HL-60 (cell line): ENCODE results near the gene CNR1.

ENCODE experiments used
- DNase-seq, 2 experiments: peaks; one replicate each; pipeline ENCODE4 v3.0.0-alpha.2; 2010 to 2020; ENCODE audit warnings: low read depth in 1 of 2, low spot score in 1 of 2
- H3K27ac ChIP-seq: fragments of 250-450 bp; sonication (Bioruptor Pico); replicated peaks from 2 replicates; pipeline ENCODE4 v1.5.1; 2020; ENCODE audit warnings: mild to moderate bottlenecking, moderate library complexity
- H3K27me3 ChIP-seq: fragments of 250-450 bp; sonication (Bioruptor Pico); 2 replicates; pipeline ENCODE4 v1.5.1; 2021; ENCODE audit warnings: mild to moderate bottlenecking, moderate library complexity; ENCODE audit not compliant: insufficient read depth, poor library complexity, severe bottlenecking
- H3K4me3 ChIP-seq: replicated peaks from 2 replicates; pipeline ENCODE4 v1.5.1; 2011; ENCODE audit warnings: mild to moderate bottlenecking, control low read depth, low read length; ENCODE audit not compliant: insufficient read depth
- GABPA ChIP-seq: IDR thresholded peaks from 2 replicates; pipeline ENCODE4 v1.6.1; 2012; ENCODE audit warnings: low read depth
- POLR2AphosphoS5 ChIP-seq: IDR thresholded peaks from 2 replicates; pipeline ENCODE4 v1.6.1; 2012; ENCODE audit warnings: low read depth
- SPI1 ChIP-seq: IDR thresholded peaks from 2 replicates; pipeline ENCODE4 v1.6.1; 2012; ENCODE audit warnings: low read depth, mild to moderate bottlenecking, borderline replicate concordance
- TF ChIP-seq, protein P1 (sequence below): IDR thresholded peaks from one replicate; pipeline ENCODE4 v1.5.1; 2011; ENCODE audit warnings: low read length, control low read depth, inconsistent platforms; ENCODE audit not compliant: insufficient read depth
- TF ChIP-seq, protein P2 (sequence below): IDR thresholded peaks from 2 replicates; pipeline ENCODE4 v1.6.1; 2012; ENCODE audit warnings: low read depth; ENCODE audit not compliant: insufficient replicate concordance

Gene CNR1

DNA sequence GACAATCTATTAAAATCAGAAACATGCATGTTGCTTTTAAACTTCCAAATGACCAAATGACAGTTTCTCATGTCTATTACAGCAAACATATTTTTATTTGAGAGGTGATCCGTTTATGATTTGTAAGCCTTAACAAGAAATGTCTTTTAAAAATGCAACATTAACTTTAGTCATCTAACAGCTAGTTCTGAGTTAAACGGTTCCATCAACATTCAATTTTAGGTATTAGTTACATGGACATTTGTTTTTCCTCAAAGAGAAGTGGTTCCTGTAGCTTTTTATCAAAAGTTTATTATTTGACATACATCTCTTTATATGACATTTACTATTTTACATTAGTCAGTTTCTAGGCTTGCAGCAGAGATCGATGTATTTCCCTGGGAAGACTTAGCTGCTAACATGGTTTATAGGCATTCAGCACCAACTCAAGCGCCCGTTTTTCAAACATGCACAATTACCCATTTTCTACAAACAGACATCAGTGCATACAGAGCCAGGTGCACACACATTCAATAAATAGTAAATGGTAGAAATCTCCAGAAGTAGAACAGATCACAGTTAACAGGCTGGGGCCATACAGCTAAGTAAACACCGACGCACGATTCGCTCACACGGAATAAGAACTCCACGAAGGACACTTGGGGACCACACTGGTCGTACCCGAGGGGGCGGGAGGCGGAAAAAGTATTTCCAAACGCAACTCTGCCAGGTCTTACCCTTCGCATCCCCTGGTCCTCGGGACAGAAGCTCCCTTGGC, 882 bp downstream of the CNR1 start:
- no peak overlapping the region for H3K27ac ChIP-seq
- no peak for DNase-seq
- TF ChIP-seq GABPA (no peak), POLR2AphosphoS5 (no peak), SPI1 (no peak)
- TF ChIP-seq, protein P1, sequence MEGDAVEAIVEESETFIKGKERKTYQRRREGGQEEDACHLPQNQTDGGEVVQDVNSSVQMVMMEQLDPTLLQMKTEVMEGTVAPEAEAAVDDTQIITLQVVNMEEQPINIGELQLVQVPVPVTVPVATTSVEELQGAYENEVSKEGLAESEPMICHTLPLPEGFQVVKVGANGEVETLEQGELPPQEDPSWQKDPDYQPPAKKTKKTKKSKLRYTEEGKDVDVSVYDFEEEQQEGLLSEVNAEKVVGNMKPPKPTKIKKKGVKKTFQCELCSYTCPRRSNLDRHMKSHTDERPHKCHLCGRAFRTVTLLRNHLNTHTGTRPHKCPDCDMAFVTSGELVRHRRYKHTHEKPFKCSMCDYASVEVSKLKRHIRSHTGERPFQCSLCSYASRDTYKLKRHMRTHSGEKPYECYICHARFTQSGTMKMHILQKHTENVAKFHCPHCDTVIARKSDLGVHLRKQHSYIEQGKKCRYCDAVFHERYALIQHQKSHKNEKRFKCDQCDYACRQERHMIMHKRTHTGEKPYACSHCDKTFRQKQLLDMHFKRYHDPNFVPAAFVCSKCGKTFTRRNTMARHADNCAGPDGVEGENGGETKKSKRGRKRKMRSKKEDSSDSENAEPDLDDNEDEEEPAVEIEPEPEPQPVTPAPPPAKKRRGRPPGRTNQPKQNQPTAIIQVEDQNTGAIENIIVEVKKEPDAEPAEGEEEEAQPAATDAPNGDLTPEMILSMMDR, result no peak
- TF ChIP-seq, protein P2, sequence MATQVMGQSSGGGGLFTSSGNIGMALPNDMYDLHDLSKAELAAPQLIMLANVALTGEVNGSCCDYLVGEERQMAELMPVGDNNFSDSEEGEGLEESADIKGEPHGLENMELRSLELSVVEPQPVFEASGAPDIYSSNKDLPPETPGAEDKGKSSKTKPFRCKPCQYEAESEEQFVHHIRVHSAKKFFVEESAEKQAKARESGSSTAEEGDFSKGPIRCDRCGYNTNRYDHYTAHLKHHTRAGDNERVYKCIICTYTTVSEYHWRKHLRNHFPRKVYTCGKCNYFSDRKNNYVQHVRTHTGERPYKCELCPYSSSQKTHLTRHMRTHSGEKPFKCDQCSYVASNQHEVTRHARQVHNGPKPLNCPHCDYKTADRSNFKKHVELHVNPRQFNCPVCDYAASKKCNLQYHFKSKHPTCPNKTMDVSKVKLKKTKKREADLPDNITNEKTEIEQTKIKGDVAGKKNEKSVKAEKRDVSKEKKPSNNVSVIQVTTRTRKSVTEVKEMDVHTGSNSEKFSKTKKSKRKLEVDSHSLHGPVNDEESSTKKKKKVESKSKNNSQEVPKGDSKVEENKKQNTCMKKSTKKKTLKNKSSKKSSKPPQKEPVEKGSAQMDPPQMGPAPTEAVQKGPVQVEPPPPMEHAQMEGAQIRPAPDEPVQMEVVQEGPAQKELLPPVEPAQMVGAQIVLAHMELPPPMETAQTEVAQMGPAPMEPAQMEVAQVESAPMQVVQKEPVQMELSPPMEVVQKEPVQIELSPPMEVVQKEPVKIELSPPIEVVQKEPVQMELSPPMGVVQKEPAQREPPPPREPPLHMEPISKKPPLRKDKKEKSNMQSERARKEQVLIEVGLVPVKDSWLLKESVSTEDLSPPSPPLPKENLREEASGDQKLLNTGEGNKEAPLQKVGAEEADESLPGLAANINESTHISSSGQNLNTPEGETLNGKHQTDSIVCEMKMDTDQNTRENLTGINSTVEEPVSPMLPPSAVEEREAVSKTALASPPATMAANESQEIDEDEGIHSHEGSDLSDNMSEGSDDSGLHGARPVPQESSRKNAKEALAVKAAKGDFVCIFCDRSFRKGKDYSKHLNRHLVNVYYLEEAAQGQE, result no peak
- peak overlapping the region; percentile 52 for H3K4me3 ChIP-seq
- peaks cover 53% of the 10 kb centered on the region for H3K27me3 ChIP-seq

DNA sequence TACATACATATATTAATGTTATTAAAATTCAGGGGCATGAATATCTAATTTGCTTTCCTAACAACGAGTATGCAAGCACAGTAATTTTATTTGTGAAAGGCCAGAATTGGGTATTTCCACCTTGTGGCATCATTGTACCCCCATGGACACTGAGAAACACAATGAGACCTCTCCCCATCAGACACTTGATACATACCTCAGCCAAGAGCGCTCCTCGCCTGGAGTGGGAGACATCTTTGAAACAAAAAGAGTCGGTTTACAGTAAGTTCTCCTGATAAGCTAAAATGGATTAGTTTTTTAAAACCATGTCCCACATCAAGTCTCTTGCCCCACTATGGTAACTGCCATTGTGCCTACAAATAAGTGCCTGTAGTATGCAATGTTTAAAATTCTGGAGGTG, 2.1 kb downstream of the CNR1 start:
- Histone ChIP-seq H3K27me3 (peaks cover 50% of the 10 kb centered on the region), H3K27ac (no peak overlapping the region), H3K4me3 (no peak overlapping the region)
- TF ChIP-seq, protein P1, result no peak
- TF ChIP-seq SPI1 (no peak), POLR2AphosphoS5 (no peak), GABPA (no peak)
- TF ChIP-seq, protein P2, result no peak
- DNase-seq, result no peak

DNA sequence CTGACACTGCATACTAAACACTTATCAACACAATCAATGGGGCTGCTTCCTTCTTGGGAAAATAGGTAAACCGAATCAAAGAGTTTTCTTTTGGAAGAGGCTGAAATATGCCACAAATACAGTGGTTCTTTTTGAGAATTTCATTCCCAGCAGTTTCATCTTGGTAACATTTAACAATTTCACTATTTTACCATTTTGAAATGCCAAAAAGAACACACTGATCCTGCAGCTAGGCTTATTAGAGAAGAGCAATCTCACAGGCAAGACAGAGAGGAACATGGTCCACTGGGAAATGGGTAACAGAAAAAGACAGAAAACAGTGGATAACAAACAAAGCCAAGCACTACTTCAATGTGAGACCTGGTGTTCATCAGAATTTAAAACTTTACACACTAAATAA, 2.5 kb downstream of the CNR1 start:
- Histone ChIP-seq H3K27ac (no peak overlapping the region), H3K4me3 (no peak overlapping the region), H3K27me3 (peaks cover 46% of the 10 kb centered on the region)
- TF ChIP-seq, protein P2, result no peak
- TF ChIP-seq POLR2AphosphoS5 (no peak), GABPA (no peak), SPI1 (no peak)
- TF ChIP-seq, protein P1, result no peak
- DNase-seq, result no peak
